SK-N-SH (cell line): Measurements from ENCODE around the gene ARID4A. TPM values are rescaled to one million over a fixed set of nuclear protein-coding genes. Genes with fewer than 3 reads are reported as not detected.

ENCODE experiments used
- CTCF ChIA-PET: fragments of 300-600, 350-600 bp; formaldehyde crosslinking; extraction: SDS; loops from one replicate; lab custom pipeline; 2021; lab: Yijun Ruan, JAX
- POLR2A ChIA-PET: fragments of 350-600 bp; sonication (Branson Sonifier 250); formaldehyde crosslinking; extraction: SDS; loops from one replicate; lab custom pipeline; 2020; ENCODE audit warnings: antibody characterized with exemption, inconsistent platforms; lab: Yijun Ruan, JAX
- DNase-seq: peaks from one replicate; pipeline ENCODE4 v3.0.0; 2012
- H2AFZ ChIP-seq: fragments of 200-600 bp; sonication (generic); 2 replicates; pipeline ENCODE4 v1.8.1; 2016; ENCODE audit warnings: antibody characterized with exemption, mild to moderate bottlenecking, low read depth
- H3F3A ChIP-seq: fragments of 200-600 bp; sonication (generic); replicated peaks from 2 replicates; pipeline ENCODE3; 2016; ENCODE audit warnings: antibody characterized with exemption, mild to moderate bottlenecking; ENCODE audit not compliant: insufficient read depth
- H3K27ac ChIP-seq, 2 experiments: fragments of 200-500 bp in 1 of 2; fragments of 200-600 bp in 1 of 2; sonication (Bioruptor generic) in 1 of 2; sonication (generic), shearing (Covaris generic) in 1 of 2; 2 replicates each; pipeline versions ENCODE4 v1.5.1 to v1.6.1; 2014 to 2016; ENCODE audit warnings: low read depth in 2 of 2, inconsistent platforms in 1 of 2, low read length in 1 of 2, mild to moderate bottlenecking in 1 of 2, mixed read lengths in 1 of 2
- H3K27me3 ChIP-seq: fragments of 200-600 bp; sonication (generic), shearing (Covaris generic); 2 replicates; pipeline ENCODE4 v1.6.1; 2016; ENCODE audit warnings: mixed run types; ENCODE audit not compliant: insufficient read depth
- H3K36me3 ChIP-seq, 2 experiments: fragments of 200-500 bp in 1 of 2; fragments of 200-600 bp in 1 of 2; sonication (Bioruptor generic) in 1 of 2; sonication (generic) in 1 of 2; replicated peaks in 1 of 2; 2 replicates each; pipeline versions ENCODE3 to v1.5.1; 2014 to 2016; ENCODE audit warnings: low read length in 1 of 2, mild to moderate bottlenecking in 1 of 2; ENCODE audit not compliant: insufficient read depth in 2 of 2, control insufficient read depth in 1 of 2
- H3K4me1 ChIP-seq, 2 experiments: fragments of 200-500 bp in 1 of 2; fragments of 200-600 bp in 1 of 2; sonication (Bioruptor generic) in 1 of 2; sonication (generic), shearing (Covaris generic) in 1 of 2; 2 replicates each; pipeline versions ENCODE4 v1.5.1 to v1.6.1; 2014 to 2016; ENCODE audit warnings: low read depth in 1 of 2, low read length in 1 of 2, mixed run types in 1 of 2; ENCODE audit not compliant: insufficient read depth in 2 of 2, control insufficient read depth in 1 of 2
- H3K4me2 ChIP-seq: fragments of 200-600 bp; sonication (generic), shearing (Covaris generic); 2 replicates; pipeline ENCODE4 v1.6.1; 2017; ENCODE audit warnings: mixed run types
- H3K4me3 ChIP-seq, 2 experiments: fragments of 200-500 bp in 1 of 2; fragments of 200-600 bp in 1 of 2; sonication (Bioruptor generic) in 1 of 2; sonication (generic), shearing (Covaris generic) in 1 of 2; 2 replicates each; pipeline versions ENCODE4 v1.5.1 to v1.8.1; 2014 to 2016; ENCODE audit warnings: low read depth in 2 of 2, inconsistent platforms in 1 of 2, low read length in 1 of 2, mild to moderate bottlenecking in 1 of 2, mixed read lengths in 1 of 2, moderate library complexity in 1 of 2
- H3K79me2 ChIP-seq: fragments of 200-600 bp; sonication (generic); 2 replicates; pipeline ENCODE4 v1.8.1; 2017; ENCODE audit warnings: mild to moderate bottlenecking; ENCODE audit not compliant: insufficient read depth
- H3K9ac ChIP-seq: fragments of 200-600 bp; sonication (generic); 2 replicates; pipeline ENCODE4 v1.6.1; 2017; ENCODE audit warnings: mixed run types
- H3K9me2 ChIP-seq: fragments of 200-600 bp; sonication (generic); 2 replicates; pipeline ENCODE4 v1.6.1; 2017; ENCODE audit warnings: mixed run types
- H3K9me3 ChIP-seq: fragments of 200-600 bp; sonication (generic); 2 replicates; pipeline ENCODE4 v1.6.1; 2017; ENCODE audit warnings: mixed run types, mild to moderate bottlenecking, moderate library complexity
- H4K20me1 ChIP-seq: fragments of 200-600 bp; sonication (generic); 2 replicates; pipeline ENCODE4 v1.6.1; 2017; ENCODE audit warnings: mild to moderate bottlenecking, mixed run types; ENCODE audit not compliant: insufficient read depth
- CHD2 ChIP-seq: fragments of 150-350 bp; IDR thresholded peaks from 2 replicates; pipeline ENCODE4 v1.6.1; 2018; ENCODE audit warnings: low read length; ENCODE audit not compliant: partially characterized antibody
- CTCF ChIP-seq: fragments of 200-600 bp; sonication (generic); IDR thresholded peaks from 2 replicates; pipeline ENCODE4 v1.6.1; 2017; ENCODE audit warnings: antibody characterized with exemption, mild to moderate bottlenecking, moderate library complexity
- ELF1 ChIP-seq: IDR thresholded peaks from 2 replicates; pipeline ENCODE4 v1.4.0; 2012
- EZH2phosphoT487 ChIP-seq: fragments of 200-600 bp; sonication (generic); IDR thresholded peaks from 2 replicates; pipeline ENCODE4 v1.6.1; 2017; ENCODE audit warnings: low read depth, mixed run types, mild to moderate bottlenecking, antibody characterized with exemption, moderate library complexity, borderline replicate concordance
- FOSL2 ChIP-seq: IDR thresholded peaks from 2 replicates; pipeline ENCODE4 v1.4.0; 2012; ENCODE audit warnings: low read depth, mild to moderate bottlenecking, moderate library complexity, borderline replicate concordance
- FOXM1 ChIP-seq: IDR thresholded peaks from 2 replicates; pipeline ENCODE4 v1.4.0; 2012; ENCODE audit warnings: low read depth, mild to moderate bottlenecking
- GABPA ChIP-seq: IDR thresholded peaks from 2 replicates; pipeline ENCODE4 v1.4.0; 2012; ENCODE audit warnings: low read depth, mild to moderate bottlenecking
- MAX ChIP-seq: IDR thresholded peaks from 2 replicates; pipeline ENCODE4 v1.4.0; 2012; ENCODE audit warnings: low read depth
- MEF2A ChIP-seq: IDR thresholded peaks from 2 replicates; pipeline ENCODE4 v1.4.0; 2012; ENCODE audit warnings: low read depth, borderline replicate concordance
- RFX5 ChIP-seq: IDR thresholded peaks from 2 replicates; pipeline ENCODE4 v1.6.1; 2012; ENCODE audit warnings: mild to moderate bottlenecking, improper control_type of control experiment, low read length
- WGBS: methylation state at CpG from one replicate; pipeline ENCODE4 v1.1.6; 2017; ENCODE audit warnings: low lambda C conversion rate; 5-methylcytosine and 5-hydroxymethylcytosine counted together
- polyA plus RNA-seq, 3 experiments: library from polyadenylated mRNA; depleted of rRNA; stranded (reverse); fragments of >200 nt; gene quantifications; 2 replicates each; pipeline ENCODE4 v1.2.3, GENCODE V29; 2012
- TF ChIP-seq, protein P1 (sequence below): IDR thresholded peaks from 2 replicates; pipeline ENCODE4; 2012
- TF ChIP-seq, protein P2 (sequence below): fragments of 150-350 bp; IDR thresholded peaks from 2 replicates; pipeline ENCODE4 v1.6.1; 2017; ENCODE audit warnings: antibody characterized with exemption, low read length, low read depth, borderline replicate concordance

Gene ARID4A
- polyA plus RNA-seq, 1 of the 3 experiments (the other 2 are of a cell fraction), result 4.6 TPM

GRCh38 chr14:58414845-58415244, 116.5 kb downstream of the ARID4A start:
- CTCF ChIA-PET, result no interaction called here

More at GRCh38 chr14:58414845-58415244, 116.5 kb downstream of the ARID4A start:
- no peak overlapping the region for H3K4me3 ChIP-seq
- TF ChIP-seq MAX, result no peak
- TF ChIP-seq MEF2A, result no peak
- TF ChIP-seq FOSL2, result no peak
- no peak for TF ChIP-seq CTCF
- TF ChIP-seq FOXM1, result no peak
- no peak for TF ChIP-seq GABPA
- TF ChIP-seq, protein P1, sequence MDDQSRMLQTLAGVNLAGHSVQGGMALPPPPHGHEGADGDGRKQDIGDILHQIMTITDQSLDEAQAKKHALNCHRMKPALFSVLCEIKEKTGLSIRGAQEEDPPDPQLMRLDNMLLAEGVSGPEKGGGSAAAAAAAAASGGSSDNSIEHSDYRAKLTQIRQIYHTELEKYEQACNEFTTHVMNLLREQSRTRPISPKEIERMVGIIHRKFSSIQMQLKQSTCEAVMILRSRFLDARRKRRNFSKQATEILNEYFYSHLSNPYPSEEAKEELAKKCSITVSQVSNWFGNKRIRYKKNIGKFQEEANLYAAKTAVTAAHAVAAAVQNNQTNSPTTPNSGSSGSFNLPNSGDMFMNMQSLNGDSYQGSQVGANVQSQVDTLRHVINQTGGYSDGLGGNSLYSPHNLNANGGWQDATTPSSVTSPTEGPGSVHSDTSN, result no peak
- no peak for TF ChIP-seq ELF1
- no peak for TF ChIP-seq CHD2
- TF ChIP-seq, protein P2, sequence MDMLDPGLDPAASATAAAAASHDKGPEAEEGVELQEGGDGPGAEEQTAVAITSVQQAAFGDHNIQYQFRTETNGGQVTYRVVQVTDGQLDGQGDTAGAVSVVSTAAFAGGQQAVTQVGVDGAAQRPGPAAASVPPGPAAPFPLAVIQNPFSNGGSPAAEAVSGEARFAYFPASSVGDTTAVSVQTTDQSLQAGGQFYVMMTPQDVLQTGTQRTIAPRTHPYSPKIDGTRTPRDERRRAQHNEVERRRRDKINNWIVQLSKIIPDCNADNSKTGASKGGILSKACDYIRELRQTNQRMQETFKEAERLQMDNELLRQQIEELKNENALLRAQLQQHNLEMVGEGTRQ, result no peak
- no peak for TF ChIP-seq RFX5
- TF ChIP-seq EZH2phosphoT487, result no peak
- peaks cover 43% of the 10 kb centered on the region for H3K79me2 ChIP-seq
- no peaks in the 10 kb centered on the region for H3K9me3 ChIP-seq
- H2AFZ ChIP-seq, result no peak overlapping the region
- 100% methylated on average over 1 of the region's 1 CpG for WGBS
- no peak overlapping the region for H3K9ac ChIP-seq
- DNase-seq, result no peak
- peaks cover 34 to 79% of the 10 kb centered on the region in 2 experiments for H3K36me3 ChIP-seq
- no peaks in the 10 kb centered on the region; a peak in 1 of 4 replicates for H3K4me1 ChIP-seq
- H3K27ac ChIP-seq, result no peak overlapping the region
- H3K27me3 ChIP-seq, result no peaks in the 10 kb centered on the region
- no peak overlapping the region for H3K4me2 ChIP-seq
- no peaks in the 10 kb centered on the region for H4K20me1 ChIP-seq
- POLR2A ChIA-PET, result no interaction called here
- H3K9me2 ChIP-seq, result no peaks in the 10 kb centered on the region
- no peaks in the 10 kb centered on the region for H3F3A ChIP-seq
